Esophagus muscularis mucosa (tissue), 4 donors: ENCODE measurements around the gene PKHD1.

ENCODE experiments used
- CTCF ChIP-seq, 3 experiments: fragments of 200-600 bp in 2 of 3; fragments of 450-650 bp in 1 of 3; sonication (generic) in 2 of 3; IDR thresholded peaks; one replicate each; pipeline ENCODE4 v1.5.1; 2017 to 2019; ENCODE audit warnings: antibody characterized with exemption in 3 of 3, mild to moderate bottlenecking in 2 of 3, moderate library complexity in 1 of 3
- EP300 ChIP-seq: sonication (generic); formaldehyde crosslinking; IDR thresholded peaks from one replicate; pipeline ENCODE4 v1.6.1; 2017; ENCODE audit warnings: antibody characterized with exemption
- POLR2A ChIP-seq: fragments of 450-650 bp; IDR thresholded peaks from one replicate; pipeline ENCODE4 v1.6.1; 2017; ENCODE audit warnings: antibody characterized with exemption, moderate library complexity, mild to moderate bottlenecking, low read depth

GRCh38 chr6:52010806-52011205, 76.6 kb downstream of the PKHD1 start:
- no peak for TF ChIP-seq CTCF (IDR thresholded peaks at IDR 0.05)
- no peak for TF ChIP-seq EP300
- no peak for TF ChIP-seq POLR2A
